LNCAP (cell line): Measurements from ENCODE around the gene FTCDNL1.
A peak's percentile ranks its signal among the peaks of the same experiment; 100 is the strongest.

Experiments
- TF ChIP-seq, protein P1 (sequence below): fragments of 450-650 bp; IDR thresholded peaks from 2 replicates; pipeline ENCODE4 v1.5.1; 2017; ENCODE audit warnings: mild to moderate bottlenecking

FTCDNL1 gene

DNA sequence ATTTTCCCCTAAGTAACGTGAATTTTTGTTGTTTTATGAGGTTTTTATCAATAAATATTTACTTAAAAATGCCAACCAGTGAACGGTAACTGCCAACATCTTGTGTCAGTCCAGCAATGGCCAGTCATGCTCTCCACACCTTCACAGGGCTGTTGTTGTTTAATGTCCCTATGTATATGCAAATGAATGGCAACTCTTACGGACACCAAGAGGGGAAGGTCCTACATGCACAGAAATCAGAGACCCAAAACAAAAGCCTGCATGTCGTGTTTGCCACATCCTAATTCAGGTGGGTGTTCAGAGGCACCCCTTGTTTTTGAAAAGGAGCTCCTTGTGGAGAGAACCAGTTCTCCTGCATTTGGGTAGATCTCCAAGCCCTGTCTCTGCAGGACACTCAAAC lies 4.8 kb upstream of the FTCDNL1 start:
- TF ChIP-seq, protein P1, sequence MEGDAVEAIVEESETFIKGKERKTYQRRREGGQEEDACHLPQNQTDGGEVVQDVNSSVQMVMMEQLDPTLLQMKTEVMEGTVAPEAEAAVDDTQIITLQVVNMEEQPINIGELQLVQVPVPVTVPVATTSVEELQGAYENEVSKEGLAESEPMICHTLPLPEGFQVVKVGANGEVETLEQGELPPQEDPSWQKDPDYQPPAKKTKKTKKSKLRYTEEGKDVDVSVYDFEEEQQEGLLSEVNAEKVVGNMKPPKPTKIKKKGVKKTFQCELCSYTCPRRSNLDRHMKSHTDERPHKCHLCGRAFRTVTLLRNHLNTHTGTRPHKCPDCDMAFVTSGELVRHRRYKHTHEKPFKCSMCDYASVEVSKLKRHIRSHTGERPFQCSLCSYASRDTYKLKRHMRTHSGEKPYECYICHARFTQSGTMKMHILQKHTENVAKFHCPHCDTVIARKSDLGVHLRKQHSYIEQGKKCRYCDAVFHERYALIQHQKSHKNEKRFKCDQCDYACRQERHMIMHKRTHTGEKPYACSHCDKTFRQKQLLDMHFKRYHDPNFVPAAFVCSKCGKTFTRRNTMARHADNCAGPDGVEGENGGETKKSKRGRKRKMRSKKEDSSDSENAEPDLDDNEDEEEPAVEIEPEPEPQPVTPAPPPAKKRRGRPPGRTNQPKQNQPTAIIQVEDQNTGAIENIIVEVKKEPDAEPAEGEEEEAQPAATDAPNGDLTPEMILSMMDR, result no peak

DNA sequence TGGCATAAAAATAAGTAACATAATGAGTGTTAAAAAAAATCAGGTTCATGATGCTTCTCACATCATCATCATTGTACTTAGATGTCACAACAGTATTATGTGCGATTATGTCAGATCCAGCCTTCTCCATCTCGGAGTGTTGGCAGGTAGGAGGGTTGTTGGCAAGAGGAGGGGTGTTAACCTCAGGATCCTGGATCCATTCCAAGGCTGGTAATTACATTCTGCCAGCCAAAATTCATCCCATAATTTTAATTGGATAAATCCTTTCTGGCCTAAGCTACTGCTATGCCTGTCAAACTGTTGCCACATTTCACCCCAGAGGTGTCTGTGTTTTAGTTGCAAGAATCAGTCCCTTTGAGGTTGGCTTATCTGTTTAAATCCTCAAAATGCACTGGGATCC lies 891 bp upstream of the FTCDNL1 start:
- TF ChIP-seq, protein P1, result no peak

DNA sequence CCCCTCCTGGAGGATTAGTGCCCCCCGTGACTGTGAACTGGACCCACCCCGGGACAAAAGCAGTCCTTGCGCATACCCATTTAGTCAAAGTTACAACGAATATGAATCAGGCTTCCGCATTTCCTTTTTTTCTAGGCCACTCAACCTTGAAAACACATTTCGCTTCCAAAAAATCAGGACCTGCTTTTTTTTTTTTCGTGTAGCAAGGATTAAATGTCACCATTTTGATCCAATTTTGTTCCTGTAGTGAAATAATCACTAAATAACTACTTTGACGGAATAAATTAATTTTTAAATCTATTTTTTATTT lies 464 bp upstream of the FTCDNL1 start:
- TF ChIP-seq, protein P1, result peak; percentile 5; the same call in 1 of the 2 replicates

DNA sequence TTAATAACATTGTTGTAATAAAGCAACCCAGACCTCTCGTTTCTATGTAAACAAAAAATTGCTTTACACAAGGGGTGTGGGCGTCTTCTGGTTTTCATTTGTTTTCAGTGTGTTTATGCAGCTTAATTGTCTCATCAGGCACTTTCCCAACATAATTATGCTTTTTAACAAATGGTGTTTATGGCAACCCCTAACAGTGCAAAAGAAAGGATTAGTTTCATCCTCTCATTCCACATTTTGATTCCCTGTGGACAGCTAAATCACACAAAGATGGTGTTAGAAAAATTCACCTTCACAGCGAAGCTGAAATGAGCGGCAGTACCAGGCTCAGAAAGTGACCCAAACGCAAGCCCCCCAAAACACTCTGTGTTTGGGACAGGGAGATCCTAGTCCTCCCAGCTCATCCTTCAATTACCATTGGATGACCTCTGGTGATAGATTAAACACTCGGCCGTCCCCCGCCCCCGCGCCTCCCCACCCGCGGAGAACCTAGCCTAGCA lies 724 bp downstream of the FTCDNL1 start:
- TF ChIP-seq, protein P1, result no peak

DNA sequence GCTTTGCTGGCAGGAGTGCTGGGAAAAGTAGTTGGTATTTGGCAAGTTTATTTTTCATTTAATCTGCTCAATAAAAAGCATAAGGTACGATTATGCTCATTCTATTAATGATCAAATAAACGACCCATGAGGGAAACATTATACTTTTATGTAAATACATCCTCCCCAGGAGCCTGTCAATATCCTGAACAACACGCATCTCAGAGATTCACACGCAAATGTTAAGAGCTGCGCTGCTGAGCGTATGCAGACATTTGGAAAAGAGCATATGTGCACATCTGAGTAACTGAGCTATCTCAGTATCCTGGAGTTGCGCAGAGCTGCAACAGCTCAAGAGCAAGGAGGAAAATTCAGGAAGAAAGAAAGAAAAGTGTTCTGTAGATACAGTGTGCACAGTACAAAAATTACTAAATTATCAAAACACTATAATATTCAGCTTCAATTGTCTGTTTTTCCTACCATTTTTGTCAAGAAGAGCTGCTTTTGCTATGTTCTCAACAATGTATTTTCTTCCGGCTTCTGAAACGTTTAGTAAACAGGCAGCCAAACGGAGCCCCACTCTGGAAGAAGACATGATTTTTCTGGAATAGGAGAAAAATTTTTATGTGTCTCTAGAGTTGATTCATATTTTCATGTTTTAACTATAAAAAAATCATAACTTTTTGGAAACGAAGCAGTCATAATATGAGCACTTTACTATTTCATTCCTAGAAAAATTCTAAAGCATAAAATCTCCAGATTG lies 2.4 kb downstream of the FTCDNL1 start:
- TF ChIP-seq, protein P1, result no peak

DNA sequence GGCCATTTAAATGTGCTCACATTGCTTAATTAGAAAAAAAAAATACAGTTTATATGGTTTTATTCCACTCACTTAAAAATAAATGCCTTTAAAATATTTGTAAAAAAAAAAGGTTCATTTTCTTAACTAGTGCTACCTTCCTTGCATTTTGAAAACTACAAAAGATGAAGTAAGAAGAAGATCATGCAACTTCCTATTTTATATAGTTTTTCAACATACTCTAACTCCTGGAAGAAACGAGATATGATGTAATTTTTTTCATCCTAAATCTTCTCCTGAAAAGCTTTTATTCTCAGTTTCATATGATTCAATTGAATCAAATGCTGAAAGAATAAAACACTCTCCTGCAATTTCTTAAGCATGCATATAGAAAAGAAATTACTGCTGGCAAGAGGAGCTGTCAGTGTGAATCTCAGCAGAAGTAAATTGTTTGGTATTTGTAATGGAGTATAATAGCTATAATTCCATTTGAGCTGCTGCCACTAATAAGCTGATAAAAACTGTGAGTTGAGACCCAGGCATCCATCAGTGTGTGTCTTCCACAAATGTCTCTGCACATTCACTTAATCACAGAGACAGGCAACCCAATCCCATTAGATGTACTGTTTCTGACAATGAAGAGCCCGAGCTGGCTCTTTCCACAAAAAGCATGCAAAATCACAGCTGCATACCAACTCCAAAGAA lies 3.7 kb downstream of the FTCDNL1 start:
- TF ChIP-seq, protein P1, result no peak

DNA sequence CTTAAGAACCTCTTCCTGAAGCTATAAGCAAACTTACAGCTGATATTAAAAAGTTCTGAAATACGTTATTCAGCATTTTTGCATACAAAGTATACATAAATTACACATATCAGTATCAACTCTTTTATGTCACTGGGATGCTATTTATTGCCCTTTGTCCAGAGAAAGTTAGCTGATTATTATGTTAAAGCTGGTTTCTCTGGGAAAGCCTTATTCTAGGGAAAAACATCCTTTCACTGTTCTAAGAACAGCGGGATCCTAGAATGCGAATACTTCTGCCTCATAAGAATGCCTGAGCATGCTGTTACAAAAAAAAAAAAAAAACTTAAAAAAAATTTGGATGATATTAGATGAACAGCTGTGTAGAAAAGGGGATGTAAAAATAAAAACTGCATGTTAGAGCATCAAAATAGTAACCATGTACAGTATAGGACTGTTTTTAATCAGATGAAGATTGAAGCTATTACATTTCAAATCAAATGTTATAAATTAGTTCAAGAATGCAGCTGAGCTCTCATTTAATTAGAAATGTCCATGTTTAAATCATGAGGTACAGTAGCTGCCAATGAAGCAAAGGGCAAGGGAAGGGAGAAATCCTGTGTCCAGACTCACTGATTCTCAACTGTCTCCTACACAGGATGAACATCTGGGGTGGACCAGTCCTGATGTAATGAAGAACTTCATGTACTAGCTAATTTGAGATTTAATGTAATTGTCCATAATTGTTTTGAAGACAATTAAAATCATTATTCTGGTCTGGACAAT lies 8.2 kb downstream of the FTCDNL1 start:
- TF ChIP-seq, protein P1, result no peak
